Loucy (cell line): ENCODE results near the gene ZNF23.

Source experiments
- EZH2phosphoT487 ChIP-seq: fragments of 200-600 bp; IDR thresholded peaks from 2 replicates; pipeline ENCODE4 v1.6.1; 2018; ENCODE audit warnings: antibody characterized with exemption, mild to moderate bottlenecking, moderate library complexity, borderline replicate concordance
- TF ChIP-seq, protein P1 (sequence below): fragments of 200-600 bp; sonication (generic); conservative IDR thresholded peaks from 2 replicates; pipeline ENCODE4 v1.5.1; 2014; ENCODE audit warnings: mild to moderate bottlenecking, antibody characterized with exemption, low read length

GRCh38 chr16:71449020-71449419 lies 13.0 kb downstream of the ZNF23 start:
- TF ChIP-seq, protein P1, sequence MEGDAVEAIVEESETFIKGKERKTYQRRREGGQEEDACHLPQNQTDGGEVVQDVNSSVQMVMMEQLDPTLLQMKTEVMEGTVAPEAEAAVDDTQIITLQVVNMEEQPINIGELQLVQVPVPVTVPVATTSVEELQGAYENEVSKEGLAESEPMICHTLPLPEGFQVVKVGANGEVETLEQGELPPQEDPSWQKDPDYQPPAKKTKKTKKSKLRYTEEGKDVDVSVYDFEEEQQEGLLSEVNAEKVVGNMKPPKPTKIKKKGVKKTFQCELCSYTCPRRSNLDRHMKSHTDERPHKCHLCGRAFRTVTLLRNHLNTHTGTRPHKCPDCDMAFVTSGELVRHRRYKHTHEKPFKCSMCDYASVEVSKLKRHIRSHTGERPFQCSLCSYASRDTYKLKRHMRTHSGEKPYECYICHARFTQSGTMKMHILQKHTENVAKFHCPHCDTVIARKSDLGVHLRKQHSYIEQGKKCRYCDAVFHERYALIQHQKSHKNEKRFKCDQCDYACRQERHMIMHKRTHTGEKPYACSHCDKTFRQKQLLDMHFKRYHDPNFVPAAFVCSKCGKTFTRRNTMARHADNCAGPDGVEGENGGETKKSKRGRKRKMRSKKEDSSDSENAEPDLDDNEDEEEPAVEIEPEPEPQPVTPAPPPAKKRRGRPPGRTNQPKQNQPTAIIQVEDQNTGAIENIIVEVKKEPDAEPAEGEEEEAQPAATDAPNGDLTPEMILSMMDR = no peak
- no peak for TF ChIP-seq EZH2phosphoT487
